ENCODE data around the gene LPAR2. TPM values are rescaled to one million over a fixed set of nuclear protein-coding genes. Genes with fewer than 3 reads are reported as not detected.
A peak's percentile ranks its signal among the peaks of the same experiment; 100 is the strongest.

LPAR2 gene
- total and polyA plus RNA-seq, 10 of the 15 experiments (the other 5 are each of a cell fraction or from before 2014, with no cell fraction given) = 0.98 to 23.8 (median 10.2) TPM

DNA sequence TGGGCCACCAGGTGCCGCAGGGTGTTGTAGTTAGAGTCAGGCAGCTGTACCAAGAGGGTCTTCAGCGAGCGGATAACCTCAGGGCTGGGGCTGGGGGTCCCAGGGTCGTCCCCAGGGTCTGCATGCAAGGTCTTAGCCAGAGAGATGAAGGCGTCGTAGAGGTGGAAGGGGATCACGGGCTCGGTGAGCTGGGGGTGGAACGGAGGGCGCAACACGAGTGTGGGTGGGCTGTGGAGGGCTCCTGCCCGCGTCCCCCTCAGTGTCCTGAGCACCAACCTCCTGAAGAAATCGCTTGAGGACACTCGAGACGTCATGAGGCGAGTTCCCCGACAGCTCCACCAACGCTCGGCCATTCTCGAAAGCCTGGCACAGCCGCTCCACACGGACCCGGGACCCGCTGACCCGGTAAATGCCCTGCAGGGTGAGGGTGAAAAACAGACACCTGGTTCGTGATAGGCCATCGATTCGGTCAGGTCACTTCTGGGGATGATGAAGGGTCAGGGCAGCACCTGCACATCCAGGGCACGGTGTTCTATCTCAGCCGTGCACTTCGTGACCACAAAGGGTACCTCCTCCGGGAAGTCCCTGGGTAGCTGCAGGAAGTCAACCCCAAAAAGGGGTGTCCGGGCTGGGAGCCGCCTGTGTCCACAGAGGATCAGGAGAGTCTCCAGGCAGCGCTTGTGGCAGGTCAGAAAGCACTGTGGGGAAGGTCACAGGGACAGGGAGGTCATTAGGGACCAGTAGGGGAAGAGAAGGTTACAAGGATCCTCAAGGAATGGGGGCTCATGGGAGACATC lies 6.7 kb upstream of the LPAR2 start:
- intact Hi-C loops (cut with micrococcal nuclease; ENCODE audit: unreplicated experiment) = no loop called here
- SMC1A ChIA-PET (ENCODE audit: uncharacterized antibody, unreplicated experiment) = no interaction called here
- WGBS (ENCODE audit: insufficient coverage, insufficient replicate concordance, low lambda C conversion rate, missing lambda C conversion rate) = 79% methylated on average over 36 of the region's 36 CpGs
- DNase-seq (ENCODE audit: low read depth, low spot score) = no peak
- RAD21 ChIA-PET (ENCODE audit: unreplicated experiment) = no interaction called here
- Histone ChIP-seq H3K4me3 (no peak overlapping the region), H4K20me1 (ENCODE audit: control insufficient read depth, insufficient read depth) (no peaks in the 10 kb centered on the region; the same call in 1 of the 2 replicates), H3K4me2 (ENCODE audit: control insufficient read depth, insufficient read depth) (0 out of 2 replicates have a peak overlapping the region, but pooled peaks have one; percentile 33), H3K36me3 (ENCODE audit: control insufficient read depth in 2 of 2, insufficient read depth in 2 of 2, low read length in 1 of 2) (peaks cover 23 to 39% of the 10 kb centered on the region in 2 experiments), H2AFZ (ENCODE audit: control insufficient read depth, low read depth, low read length) (no peak overlapping the region), H3K79me2 (ENCODE audit: control insufficient read depth, insufficient read depth, low read length) (no peaks in the 10 kb centered on the region), H3K9ac (ENCODE audit: control insufficient read depth, insufficient read depth, low read length) (no peak overlapping the region), H3K27ac (ENCODE audit: control insufficient read depth, insufficient read depth) (peak overlapping the region; percentile 14; the same call in 1 of the 2 replicates), H3K9me3 (replicated peaks; ENCODE audit: control insufficient read depth, insufficient read depth, low read length) (no peaks in the 10 kb centered on the region), H3K27me3 (replicated peaks in 1 of 2; ENCODE audit: control insufficient read depth in 2 of 2, insufficient read depth in 2 of 2, low read length in 1 of 2) (no peaks in the 10 kb centered on the region), H3K4me1 (ENCODE audit: control insufficient read depth, insufficient read depth, low read length) (no peaks in the 10 kb centered on the region; the same call in 1 of the 2 replicates)
- BruUV-seq (replicated peaks) = TSS peak; percentile 29
- ATAC-seq = peak; percentile 24; the same call in 2 of the 3 replicates
- no peak for FAIRE-seq
- CTCF ChIA-PET = no interaction called here
- in situ Hi-C loops (cut with MboI) = no loop called here
- POLR2A ChIA-PET = interaction anchor here (1.1 kb wide), 1 partner anchor 15 kb away, joined by 4 read pairs; no protein-coding TSS in a partner anchor
- no peak for TF ChIP-seq GATAD2B (conservative IDR thresholded peaks at IDR 0.05; ENCODE audit: low read depth)
- TF ChIP-seq, protein P1, sequence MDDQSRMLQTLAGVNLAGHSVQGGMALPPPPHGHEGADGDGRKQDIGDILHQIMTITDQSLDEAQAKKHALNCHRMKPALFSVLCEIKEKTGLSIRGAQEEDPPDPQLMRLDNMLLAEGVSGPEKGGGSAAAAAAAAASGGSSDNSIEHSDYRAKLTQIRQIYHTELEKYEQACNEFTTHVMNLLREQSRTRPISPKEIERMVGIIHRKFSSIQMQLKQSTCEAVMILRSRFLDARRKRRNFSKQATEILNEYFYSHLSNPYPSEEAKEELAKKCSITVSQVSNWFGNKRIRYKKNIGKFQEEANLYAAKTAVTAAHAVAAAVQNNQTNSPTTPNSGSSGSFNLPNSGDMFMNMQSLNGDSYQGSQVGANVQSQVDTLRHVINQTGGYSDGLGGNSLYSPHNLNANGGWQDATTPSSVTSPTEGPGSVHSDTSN (IDR thresholded peaks at IDR 0.05; ENCODE audit: insufficient replicate concordance, low read depth, low read length) = no peak
- TF ChIP-seq RBBP5 (conservative IDR thresholded peaks at IDR 0.05) = no peak
- no peak for TF ChIP-seq CBX5 (IDR thresholded peaks at IDR 0.05; ENCODE audit: low read depth)
- no peak for TF ChIP-seq CBX3 (IDR thresholded peaks at IDR 0.05; ENCODE audit: borderline replicate concordance, low read depth)
- TF ChIP-seq, protein P2, sequence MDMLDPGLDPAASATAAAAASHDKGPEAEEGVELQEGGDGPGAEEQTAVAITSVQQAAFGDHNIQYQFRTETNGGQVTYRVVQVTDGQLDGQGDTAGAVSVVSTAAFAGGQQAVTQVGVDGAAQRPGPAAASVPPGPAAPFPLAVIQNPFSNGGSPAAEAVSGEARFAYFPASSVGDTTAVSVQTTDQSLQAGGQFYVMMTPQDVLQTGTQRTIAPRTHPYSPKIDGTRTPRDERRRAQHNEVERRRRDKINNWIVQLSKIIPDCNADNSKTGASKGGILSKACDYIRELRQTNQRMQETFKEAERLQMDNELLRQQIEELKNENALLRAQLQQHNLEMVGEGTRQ (IDR thresholded peaks at IDR 0.05; ENCODE audit: borderline replicate concordance, low read depth, low read length) = no peak
- TF ChIP-seq, protein P3, sequence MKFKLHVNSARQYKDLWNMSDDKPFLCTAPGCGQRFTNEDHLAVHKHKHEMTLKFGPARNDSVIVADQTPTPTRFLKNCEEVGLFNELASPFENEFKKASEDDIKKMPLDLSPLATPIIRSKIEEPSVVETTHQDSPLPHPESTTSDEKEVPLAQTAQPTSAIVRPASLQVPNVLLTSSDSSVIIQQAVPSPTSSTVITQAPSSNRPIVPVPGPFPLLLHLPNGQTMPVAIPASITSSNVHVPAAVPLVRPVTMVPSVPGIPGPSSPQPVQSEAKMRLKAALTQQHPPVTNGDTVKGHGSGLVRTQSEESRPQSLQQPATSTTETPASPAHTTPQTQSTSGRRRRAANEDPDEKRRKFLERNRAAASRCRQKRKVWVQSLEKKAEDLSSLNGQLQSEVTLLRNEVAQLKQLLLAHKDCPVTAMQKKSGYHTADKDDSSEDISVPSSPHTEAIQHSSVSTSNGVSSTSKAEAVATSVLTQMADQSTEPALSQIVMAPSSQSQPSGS (IDR thresholded peaks at IDR 0.05; ENCODE audit: low read length) = no peak
- TF ChIP-seq RUNX3 (IDR thresholded peaks at IDR 0.05; ENCODE audit: low read length) = 0 out of 2 replicates have a peak, but pooled peaks have one; percentile 19
- TF ChIP-seq MEF2B (IDR thresholded peaks at IDR 0.05; ENCODE audit: partially characterized antibody, poor library complexity, severe bottlenecking) = no peak
- TF ChIP-seq SRF (IDR thresholded peaks at IDR 0.05; ENCODE audit: low read depth in 2 of 2, low read length in 2 of 2) = peak in 1 of 2 experiments; percentile 54; a peak in 1 of 4 replicates
- TF ChIP-seq, protein P4, sequence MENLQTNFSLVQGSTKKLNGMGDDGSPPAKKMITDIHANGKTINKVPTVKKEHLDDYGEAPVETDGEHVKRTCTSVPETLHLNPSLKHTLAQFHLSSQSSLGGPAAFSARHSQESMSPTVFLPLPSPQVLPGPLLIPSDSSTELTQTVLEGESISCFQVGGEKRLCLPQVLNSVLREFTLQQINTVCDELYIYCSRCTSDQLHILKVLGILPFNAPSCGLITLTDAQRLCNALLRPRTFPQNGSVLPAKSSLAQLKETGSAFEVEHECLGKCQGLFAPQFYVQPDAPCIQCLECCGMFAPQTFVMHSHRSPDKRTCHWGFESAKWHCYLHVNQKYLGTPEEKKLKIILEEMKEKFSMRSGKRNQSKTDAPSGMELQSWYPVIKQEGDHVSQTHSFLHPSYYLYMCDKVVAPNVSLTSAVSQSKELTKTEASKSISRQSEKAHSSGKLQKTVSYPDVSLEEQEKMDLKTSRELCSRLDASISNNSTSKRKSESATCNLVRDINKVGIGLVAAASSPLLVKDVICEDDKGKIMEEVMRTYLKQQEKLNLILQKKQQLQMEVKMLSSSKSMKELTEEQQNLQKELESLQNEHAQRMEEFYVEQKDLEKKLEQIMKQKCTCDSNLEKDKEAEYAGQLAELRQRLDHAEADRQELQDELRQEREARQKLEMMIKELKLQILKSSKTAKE (IDR thresholded peaks at IDR 0.05; ENCODE audit: low read depth, poor library complexity, severe bottlenecking) = no peak
- TF ChIP-seq NR2F1 (conservative IDR thresholded peaks at IDR 0.05) = 0 out of 2 replicates have a peak, but pooled peaks have one; percentile 3
- no peak for TF ChIP-seq IRF4 (IDR thresholded peaks at IDR 0.05; ENCODE audit: low read depth, low read length)
- no peak for TF ChIP-seq ZNF207 (IDR thresholded peaks at IDR 0.05; ENCODE audit: borderline replicate concordance)
- TF ChIP-seq, protein P5, sequence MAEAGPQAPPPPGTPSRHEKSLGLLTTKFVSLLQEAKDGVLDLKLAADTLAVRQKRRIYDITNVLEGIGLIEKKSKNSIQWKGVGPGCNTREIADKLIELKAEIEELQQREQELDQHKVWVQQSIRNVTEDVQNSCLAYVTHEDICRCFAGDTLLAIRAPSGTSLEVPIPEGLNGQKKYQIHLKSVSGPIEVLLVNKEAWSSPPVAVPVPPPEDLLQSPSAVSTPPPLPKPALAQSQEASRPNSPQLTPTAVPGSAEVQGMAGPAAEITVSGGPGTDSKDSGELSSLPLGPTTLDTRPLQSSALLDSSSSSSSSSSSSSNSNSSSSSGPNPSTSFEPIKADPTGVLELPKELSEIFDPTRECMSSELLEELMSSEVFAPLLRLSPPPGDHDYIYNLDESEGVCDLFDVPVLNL (IDR thresholded peaks at IDR 0.05; ENCODE audit: low read depth, low read length) = no peak
- no peak for TF ChIP-seq TCF7 (IDR thresholded peaks at IDR 0.05; ENCODE audit: borderline replicate concordance)
- TF ChIP-seq POLR2A (IDR thresholded peaks at IDR 0.05; ENCODE audit: low read depth, low read length) = peak; percentile 29; the same call in 1 of the 2 replicates

All from GM12878 (cell line).